Stomach smooth muscle (tissue), 2 donors: ENCODE results near the gene CLP1.
"Not testable (repeated sequence)": the region's sequence is repeated elsewhere in the genome, so short reads cannot be mapped to it uniquely, and the experiment has no call there.

ENCODE experiments used
- H3K27ac ChIP-seq: one replicate; pipeline ENCODE4 v1.7.0; 2013; ENCODE audit warnings: mild to moderate bottlenecking, low read length, inconsistent platforms
- H3K27me3 ChIP-seq, 2 donors: one replicate each; pipeline ENCODE4 v1.7.0; 2013; ENCODE audit warnings: low read length in 2 of 2; ENCODE audit not compliant: insufficient read depth in 2 of 2, control insufficient read depth in 1 of 2
- H3K36me3 ChIP-seq, 2 donors: one replicate each; pipeline ENCODE4 v1.7.0; 2013; ENCODE audit warnings: low read length in 2 of 2; ENCODE audit not compliant: control insufficient read depth in 2 of 2, insufficient read depth in 2 of 2
- H3K4me1 ChIP-seq: one replicate; pipeline ENCODE4 v1.7.0; 2013; ENCODE audit warnings: low read length; ENCODE audit not compliant: control insufficient read depth, insufficient read depth
- H3K4me3 ChIP-seq, 2 donors: one replicate each; pipeline ENCODE4 v1.7.0; 2013; ENCODE audit warnings: low read length in 2 of 2
- H3K9ac ChIP-seq, 2 donors: one replicate each; pipeline ENCODE4 v1.7.0; 2013; ENCODE audit warnings: low read length in 2 of 2, mild to moderate bottlenecking in 1 of 2
- H3K9me3 ChIP-seq, 2 donors: one replicate each; pipeline ENCODE4 v1.7.0; 2013; ENCODE audit warnings: low read length in 2 of 2; ENCODE audit not compliant: control insufficient read depth in 2 of 2
- donor health status: healthy.
- donor health status: Pancreatic carcinoma.

CLP1 gene

DNA sequence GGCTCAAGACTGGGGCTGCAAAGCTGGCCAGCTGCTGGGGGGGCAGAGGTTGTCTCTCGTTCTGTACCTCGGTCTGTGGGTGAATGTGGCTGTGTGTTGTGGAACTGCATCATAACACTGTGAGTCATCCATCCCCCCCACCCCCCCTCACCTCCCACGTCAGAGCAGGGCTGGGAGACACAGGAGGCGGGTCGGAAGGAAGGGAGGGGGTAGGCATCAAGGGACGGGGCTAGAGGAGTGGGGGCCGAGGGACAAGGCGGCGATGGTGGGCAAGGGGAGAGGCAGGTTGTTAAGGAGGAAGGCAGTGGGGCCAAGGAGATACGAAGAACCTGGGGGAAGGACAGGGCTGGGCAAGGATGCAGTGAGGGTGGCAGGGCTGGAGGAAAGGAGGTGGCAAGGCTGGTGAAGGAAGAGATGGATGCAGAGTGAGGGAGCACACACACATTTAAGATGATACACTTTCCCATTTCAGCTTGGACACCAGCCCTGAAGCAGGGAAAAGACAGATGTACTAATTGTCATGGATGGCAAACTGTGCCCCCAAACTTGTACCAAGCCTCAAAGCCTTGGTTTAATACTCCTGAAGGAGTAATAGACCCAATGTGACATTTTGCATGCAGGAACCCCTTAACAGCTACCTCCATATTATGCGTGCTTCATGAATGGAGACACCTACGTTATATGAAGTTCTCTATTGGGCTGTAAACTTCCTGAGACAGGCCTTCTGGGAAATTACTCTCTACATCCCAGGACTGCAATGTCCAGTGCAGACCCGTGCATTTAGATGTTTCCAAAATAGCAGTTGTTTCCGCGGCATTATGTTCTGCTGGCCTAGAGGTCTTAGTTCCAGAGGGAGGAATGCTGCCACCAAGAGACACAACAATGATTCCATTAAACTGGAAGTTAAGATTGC is 7.5 kb upstream of the CLP1 start, which contains the start of gene YPEL4:
YPEL4 (minus strand) TSS at position 87 of the 913 bp plus-strand sequence. CDS start 2,805 bp downstream, outside the sequence.
- H3K4me1 ChIP-seq, result peaks cover 41% of the 10 kb centered on the region
- H3K9me3 ChIP-seq, result no peaks in the 10 kb centered on the region
- no peaks in the 10 kb centered on the region for H3K36me3 ChIP-seq
- H3K27ac ChIP-seq, result no peak within 1 kb of the TSS
- peak within 1 kb of the TSS; percentile 66 to 67 for H3K4me3 ChIP-seq
- H3K9ac ChIP-seq, result peak within 1 kb of the TSS in 1 of 2 donors; percentile 36
- peaks cover 52 to 55% of the 10 kb centered on the region in 2 donors for H3K27me3 ChIP-seq

DNA sequence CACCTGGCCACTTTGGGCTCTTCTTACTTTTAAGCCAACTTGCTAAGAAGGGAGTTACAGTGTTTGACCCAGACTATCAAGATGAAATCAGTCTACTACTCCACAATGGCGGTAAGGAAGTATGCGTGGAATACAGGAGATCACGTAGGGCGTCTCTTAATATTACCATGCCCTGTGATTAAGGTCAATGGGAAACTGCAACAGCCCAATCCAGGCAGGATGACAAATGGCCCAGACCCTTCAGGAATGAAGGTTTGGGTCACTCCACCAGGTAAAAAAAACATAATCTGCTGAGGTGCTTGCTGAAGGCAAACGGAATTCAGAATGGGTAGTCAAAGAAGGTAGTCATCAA is 6.8 kb upstream of the CLP1 start:
- no peak overlapping the region for H3K27ac ChIP-seq
- H3K36me3 ChIP-seq, result no peaks in the 10 kb centered on the region
- no peaks in the 10 kb centered on the region for H3K9me3 ChIP-seq
- H3K4me3 ChIP-seq, result no peak overlapping the region
- H3K27me3 ChIP-seq, result peaks cover 51 to 53% of the 10 kb centered on the region in 2 donors
- no peak overlapping the region for H3K9ac ChIP-seq
- peaks cover 36% of the 10 kb centered on the region for H3K4me1 ChIP-seq

DNA sequence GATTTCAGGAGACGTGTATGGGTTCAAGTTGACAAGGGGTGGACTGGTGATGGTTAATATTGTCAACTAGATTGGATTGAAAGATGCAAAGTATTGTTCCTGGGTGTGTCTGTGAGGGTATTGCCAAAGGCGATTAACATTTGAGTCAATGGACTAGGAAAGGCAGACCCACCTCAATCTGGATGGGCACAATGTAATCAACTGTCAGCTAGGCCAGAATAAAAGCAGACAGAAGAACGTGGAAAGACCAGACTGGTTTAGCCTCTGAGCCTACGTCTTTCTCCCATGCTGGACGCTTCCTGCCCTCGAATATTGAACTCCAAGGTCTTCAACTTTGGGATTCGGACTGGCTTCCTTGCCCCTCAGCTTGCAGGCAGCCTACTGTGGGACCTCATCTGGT is 6.2 kb upstream of the CLP1 start:
- Histone ChIP-seq H3K9ac (no peak overlapping the region), H3K27ac (no peak overlapping the region), H3K4me1 (peaks cover 32% of the 10 kb centered on the region), H3K4me3 (no peak overlapping the region), H3K36me3 (no peaks in the 10 kb centered on the region), H3K27me3 (peaks cover 45 to 46% of the 10 kb centered on the region in 2 donors), H3K9me3 (no peaks in the 10 kb centered on the region)

DNA sequence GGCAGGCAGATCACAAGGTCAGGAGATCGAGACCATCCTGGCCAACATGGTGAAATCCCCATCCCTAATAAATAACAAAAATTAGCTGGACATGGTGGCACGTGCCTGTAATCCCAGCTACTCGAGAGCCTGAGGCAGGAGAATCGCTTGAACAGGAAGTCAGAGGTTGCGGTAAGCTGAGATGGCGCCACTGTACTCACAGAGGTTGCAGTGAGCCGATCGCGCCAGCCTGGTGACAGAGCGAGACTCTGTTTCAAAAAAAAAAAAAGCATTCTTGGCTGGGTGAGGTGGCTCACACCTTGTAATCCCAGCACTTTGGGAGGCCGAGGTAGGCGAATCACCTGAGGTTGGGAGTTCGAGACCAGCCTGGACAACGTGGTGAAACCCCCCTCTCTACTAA is 5.3 kb upstream of the CLP1 start:
- H3K27me3 ChIP-seq, result peaks cover 36 to 38% of the 10 kb centered on the region in 2 donors
- not testable (repeated sequence) for H3K9ac ChIP-seq, H3K9me3 ChIP-seq, H3K27ac ChIP-seq, H3K4me3 ChIP-seq, H3K36me3 ChIP-seq
- peaks cover 27% of the 10 kb centered on the region for H3K4me1 ChIP-seq

DNA sequence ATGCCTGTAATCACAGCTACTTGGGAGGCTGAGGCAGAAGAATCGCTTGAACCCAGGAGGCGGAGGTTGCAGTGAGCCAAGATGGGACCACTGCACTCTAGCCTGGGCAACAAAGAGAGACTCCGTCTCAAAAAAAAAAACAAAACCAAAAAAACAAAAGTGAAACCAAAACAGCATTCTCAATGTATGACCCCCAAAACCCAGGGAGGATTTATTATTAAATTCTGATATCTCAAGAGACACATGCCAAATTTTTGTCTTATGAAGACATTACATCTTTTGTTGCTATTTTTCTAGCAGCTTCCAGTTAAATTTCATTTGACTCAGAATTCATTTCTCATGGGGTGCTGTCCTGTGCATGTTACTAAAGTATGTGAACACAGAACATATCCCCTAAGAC is 4.9 kb upstream of the CLP1 start:
- Histone ChIP-seq H3K36me3 (no peaks in the 10 kb centered on the region), H3K9ac (no peak overlapping the region), H3K27ac (no peak overlapping the region), H3K27me3 (peaks cover 32 to 33% of the 10 kb centered on the region in 2 donors), H3K4me1 (peaks cover 25% of the 10 kb centered on the region), H3K9me3 (no peaks in the 10 kb centered on the region), H3K4me3 (no peak overlapping the region)

DNA sequence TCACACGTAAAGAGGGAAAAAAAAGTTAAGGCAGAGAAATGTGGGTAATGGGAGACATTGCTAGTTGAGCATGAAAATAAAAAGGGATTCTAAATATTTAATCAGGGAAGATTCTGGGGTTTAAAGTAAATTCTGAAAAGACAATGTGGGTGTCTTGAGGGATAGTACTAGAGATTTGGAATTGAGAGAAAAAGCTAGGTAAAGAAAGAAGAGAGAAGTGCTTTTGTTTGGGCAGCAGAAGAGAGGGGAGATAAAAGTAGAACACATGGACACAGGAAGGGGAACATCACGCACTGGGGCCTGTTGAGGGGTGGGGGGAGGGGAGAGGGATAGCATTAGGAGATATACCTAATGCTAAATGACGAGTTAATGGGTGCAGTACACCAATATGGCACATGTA is 4.4 kb upstream of the CLP1 start:
- Histone ChIP-seq H3K9ac (no peak overlapping the region), H3K9me3 (no peaks in the 10 kb centered on the region), H3K4me3 (no peak overlapping the region), H3K4me1 (peaks cover 24% of the 10 kb centered on the region), H3K27ac (no peak overlapping the region), H3K36me3 (no peaks in the 10 kb centered on the region), H3K27me3 (peaks cover 27 to 28% of the 10 kb centered on the region in 2 donors)

DNA sequence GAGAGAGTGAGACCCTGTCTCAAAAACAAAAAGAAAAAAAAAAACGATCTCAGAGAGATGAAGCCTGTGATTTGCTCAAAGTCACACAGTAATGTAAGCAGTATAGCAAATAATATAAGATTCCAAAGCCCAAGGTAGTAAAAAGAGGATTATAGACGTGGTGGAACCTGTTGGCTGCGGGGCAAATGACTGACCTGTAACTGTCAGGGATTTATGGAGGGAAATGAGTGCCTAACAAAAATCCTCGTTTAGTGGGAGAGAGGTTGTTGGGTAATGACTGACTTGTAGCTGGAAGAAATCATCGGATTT is 723 bp upstream of the CLP1 start:
- H3K4me1 ChIP-seq, result peaks cover 9% of the 10 kb centered on the region
- H3K36me3 ChIP-seq, result peaks cover 23% of the 10 kb centered on the region in 2 donors
- peak overlapping the region; percentile 63 to 92 for H3K4me3 ChIP-seq
- peaks cover 0 to 2% of the 10 kb centered on the region in 2 donors for H3K27me3 ChIP-seq
- peak overlapping the region; percentile 83 to 91 for H3K9ac ChIP-seq
- peak overlapping the region; percentile 84 for H3K27ac ChIP-seq
- H3K9me3 ChIP-seq, result no peaks in the 10 kb centered on the region

DNA sequence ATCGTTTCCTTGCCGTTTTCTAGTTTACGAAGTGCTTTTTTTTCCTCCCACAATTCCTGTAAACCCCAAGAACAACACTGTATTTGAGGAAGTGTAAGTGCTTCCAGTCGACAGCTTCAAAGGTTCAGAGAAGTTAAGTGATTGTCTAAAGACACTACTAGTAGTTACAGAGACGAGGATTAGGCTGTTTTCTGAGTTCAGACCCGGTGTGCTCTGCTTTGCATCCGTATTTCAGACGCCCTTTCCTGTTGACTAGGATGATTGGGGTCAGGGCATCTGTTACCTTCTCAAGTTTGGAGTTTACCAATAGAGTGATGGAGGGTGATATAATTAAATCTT is 430 bp downstream of the CLP1 start:
- peak overlapping the region; percentile 64 to 86 for H3K9ac ChIP-seq
- H3K36me3 ChIP-seq, result peaks cover 23 to 29% of the 10 kb centered on the region in 2 donors
- peaks cover 9% of the 10 kb centered on the region for H3K4me1 ChIP-seq
- no peaks in the 10 kb centered on the region for H3K27me3 ChIP-seq
- peak overlapping the region; percentile 84 for H3K27ac ChIP-seq
- H3K9me3 ChIP-seq, result no peaks in the 10 kb centered on the region
- peak overlapping the region; percentile 70 to 92 for H3K4me3 ChIP-seq

DNA sequence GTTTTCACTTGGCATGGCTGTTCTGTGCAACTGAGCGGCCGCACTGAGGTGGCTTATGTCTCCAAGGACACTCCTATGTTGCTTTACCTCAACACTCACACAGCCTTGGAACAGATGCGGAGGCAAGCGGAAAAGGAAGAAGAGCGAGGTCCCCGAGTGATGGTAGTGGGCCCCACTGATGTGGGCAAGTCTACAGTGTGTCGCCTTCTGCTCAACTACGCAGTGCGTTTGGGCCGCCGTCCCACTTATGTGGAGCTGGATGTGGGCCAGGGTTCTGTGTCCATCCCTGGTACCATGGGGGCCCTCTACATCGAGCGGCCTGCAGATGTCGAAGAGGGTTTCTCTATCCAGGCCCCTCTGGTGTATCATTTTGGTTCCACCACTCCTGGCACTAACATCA is 2.1 kb downstream of the CLP1 start:
- Histone ChIP-seq H3K4me1 (peaks cover 9% of the 10 kb centered on the region), H3K36me3 (peaks cover 23 to 29% of the 10 kb centered on the region in 2 donors), H3K4me3 (no peak overlapping the region), H3K9me3 (no peaks in the 10 kb centered on the region), H3K27me3 (no peaks in the 10 kb centered on the region), H3K27ac (no peak overlapping the region), H3K9ac (no peak overlapping the region)

DNA sequence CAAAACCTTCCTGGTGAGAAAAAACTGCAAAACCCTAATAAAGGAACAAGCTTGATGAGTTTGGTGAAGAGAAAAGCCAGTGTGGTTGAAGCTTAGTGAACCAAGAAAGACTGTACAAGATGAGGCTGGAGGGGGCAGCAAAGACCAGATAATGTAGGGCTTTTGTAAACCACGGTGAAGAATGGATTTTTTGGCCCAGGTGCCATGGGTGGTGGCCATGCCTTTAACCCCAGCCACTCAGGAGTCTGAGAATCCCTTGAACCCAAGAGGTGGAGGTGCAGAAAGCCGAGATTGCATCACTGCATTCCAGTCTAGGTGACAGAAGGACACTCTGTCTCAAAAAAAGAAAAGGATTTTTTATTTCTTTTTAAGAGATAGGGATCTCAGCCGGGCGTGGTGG is 5.3 kb downstream of the CLP1 start:
- no peak overlapping the region for H3K4me3 ChIP-seq
- H3K4me1 ChIP-seq, result peaks cover 11% of the 10 kb centered on the region

DNA sequence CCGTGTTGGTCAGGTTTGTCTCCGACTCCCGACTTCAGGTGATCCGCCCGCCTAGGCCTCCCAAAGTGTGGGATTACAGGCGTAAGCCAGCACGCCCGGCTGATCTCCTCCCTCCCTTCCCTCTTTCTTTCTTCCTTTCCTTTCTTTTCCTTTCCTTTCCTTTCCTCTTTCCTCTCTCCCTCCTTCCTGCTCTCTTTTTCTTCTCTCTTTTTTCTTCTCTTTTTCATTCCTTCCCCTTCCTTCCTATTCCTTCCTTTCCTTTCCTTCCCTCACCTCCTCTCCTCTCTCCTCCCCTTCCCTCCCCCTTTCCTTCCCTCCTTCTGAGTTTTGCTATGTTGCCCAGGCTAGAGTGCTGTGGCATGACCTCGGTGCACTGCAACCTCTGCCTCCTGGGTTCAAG is 6.4 kb downstream of the CLP1 start:
- Histone ChIP-seq H3K9ac (no peak overlapping the region), H3K4me3 (no peak overlapping the region), H3K27ac (no peak overlapping the region), H3K9me3 (no peaks in the 10 kb centered on the region), H3K4me1 (peaks cover 7% of the 10 kb centered on the region), H3K27me3 (no peaks in the 10 kb centered on the region), H3K36me3 (peaks cover 23 to 29% of the 10 kb centered on the region in 2 donors)

More for the DNA sequence above, 5.3 kb downstream of the CLP1 start:
- H3K27ac ChIP-seq, result no peak overlapping the region
- no peaks in the 10 kb centered on the region for H3K27me3 ChIP-seq
- H3K9ac ChIP-seq, result no peak overlapping the region
- no peaks in the 10 kb centered on the region for H3K9me3 ChIP-seq
- peaks cover 23 to 29% of the 10 kb centered on the region in 2 donors for H3K36me3 ChIP-seq
